Mesendoderm (in vitro differentiated cells): ENCODE data around the gene ABCC2.

Experiments used
- DNase-seq: peaks from one replicate; pipeline ENCODE4 v3.0.0; 2013
- H2AK5ac ChIP-seq: 2 replicates; pipeline ENCODE4 v1.6.1; 2013; ENCODE audit warnings: low read length, inconsistent platforms
- H2BK120ac ChIP-seq: 2 replicates; pipeline ENCODE4 v1.6.1; 2013; ENCODE audit warnings: low read depth, mild to moderate bottlenecking, low read length, moderate library complexity, mixed read lengths
- H2BK15ac ChIP-seq: replicated peaks from 2 replicates; pipeline ENCODE4 v1.6.1; 2013; ENCODE audit warnings: low read depth, mild to moderate bottlenecking, moderate library complexity
- H2BK5ac ChIP-seq: 2 replicates; pipeline ENCODE4 v1.6.1; 2013; ENCODE audit warnings: low read length, inconsistent platforms
- H3K18ac ChIP-seq: 2 replicates; pipeline ENCODE4 v1.6.1; 2013; ENCODE audit warnings: mild to moderate bottlenecking, low read length, mixed read lengths
- H3K23ac ChIP-seq: one replicate; pipeline ENCODE4 v1.6.1; 2013; ENCODE audit warnings: low read length
- H3K27ac ChIP-seq: 2 replicates; pipeline ENCODE4 v1.5.1; 2013; ENCODE audit warnings: low read depth, mild to moderate bottlenecking, inconsistent platforms, low read length, moderate library complexity
- H3K27me3 ChIP-seq: 2 replicates; pipeline ENCODE4 v1.6.1; 2013; ENCODE audit warnings: low read length, control low read depth, mild to moderate bottlenecking, inconsistent platforms; ENCODE audit not compliant: insufficient read depth, poor library complexity
- H3K36me3 ChIP-seq: 2 replicates; pipeline ENCODE4 v1.6.1; 2013; ENCODE audit warnings: low read length, inconsistent platforms; ENCODE audit not compliant: control insufficient read depth, insufficient read depth
- H3K4ac ChIP-seq: one replicate; pipeline ENCODE4 v1.6.1; 2013; ENCODE audit warnings: low read depth, mild to moderate bottlenecking, low read length, moderate library complexity
- H3K4me1 ChIP-seq: 2 replicates; pipeline ENCODE4 v1.6.1; 2013; ENCODE audit warnings: low read depth, low read length, inconsistent platforms; ENCODE audit not compliant: control insufficient read depth
- H3K4me2 ChIP-seq: 2 replicates; pipeline ENCODE4 v1.6.1; 2013; ENCODE audit warnings: low read length
- H3K4me3 ChIP-seq: 2 replicates; pipeline ENCODE4 v1.5.1; 2013; ENCODE audit warnings: mild to moderate bottlenecking, low read length
- H3K56ac ChIP-seq: one replicate; pipeline ENCODE4 v1.6.1; 2013; ENCODE audit warnings: low read length
- H3K79me1 ChIP-seq: 2 replicates; pipeline ENCODE4 v1.6.1; 2013; ENCODE audit warnings: low read length, inconsistent platforms
- H3K79me2 ChIP-seq: 2 replicates; pipeline ENCODE4 v1.6.1; 2013; ENCODE audit warnings: mild to moderate bottlenecking, low read length; ENCODE audit not compliant: control insufficient read depth, insufficient read depth
- H3K9ac ChIP-seq: 2 replicates; pipeline ENCODE4 v1.6.1; 2013; ENCODE audit warnings: low read length, inconsistent platforms
- H4K5ac ChIP-seq: one replicate; pipeline ENCODE4 v1.6.1; 2013; ENCODE audit warnings: low read length
- H4K8ac ChIP-seq: one replicate; pipeline ENCODE4 v1.6.1; 2013; ENCODE audit warnings: low read depth, mild to moderate bottlenecking, control low read depth, low read length, moderate library complexity
- WGBS: extraction: QIAGEN DNeasy Blood & Tissue Kit; methylation state at CpG from one replicate; pipeline ENCODE4 v1.1.7; 2013; ENCODE audit warnings: low lambda C conversion rate, missing lambda C conversion rate; ENCODE audit not compliant: insufficient coverage; ENCODE audit errors: extremely low coverage; 5-methylcytosine and 5-hydroxymethylcytosine counted together

Gene ABCC2

DNA sequence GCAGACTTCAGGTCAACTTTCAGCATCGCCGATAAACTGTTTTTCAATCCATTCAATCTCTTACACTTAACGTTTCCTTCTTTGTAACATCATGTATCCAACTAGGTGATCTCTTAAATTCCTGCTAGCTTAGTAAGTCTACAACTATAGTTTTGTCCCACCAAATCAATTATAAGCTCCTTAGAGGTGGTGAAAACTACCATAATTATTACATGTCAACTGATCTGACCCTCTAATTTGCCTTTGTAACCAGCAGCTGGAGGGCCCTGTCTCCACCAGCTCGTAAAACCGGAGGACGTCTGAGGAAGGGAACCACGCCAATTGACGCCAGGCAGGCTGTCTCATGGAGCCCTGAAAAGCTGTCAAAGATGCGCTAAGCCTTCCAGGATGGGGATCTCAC is 113.4 kb downstream of the ABCC2 start:
- H3K79me2 ChIP-seq, result no peaks in the 10 kb centered on the region
- no peak for DNase-seq
- no peak overlapping the region for H3K18ac ChIP-seq
- H3K79me1 ChIP-seq, result no peaks in the 10 kb centered on the region
- H3K4me1 ChIP-seq, result no peaks in the 10 kb centered on the region
- H3K27me3 ChIP-seq, result no peaks in the 10 kb centered on the region
- H2AK5ac ChIP-seq, result no peak overlapping the region
- no peak overlapping the region for H3K27ac ChIP-seq
- H2BK120ac ChIP-seq, result no peak overlapping the region
- no peak overlapping the region for H3K4me3 ChIP-seq
- H3K23ac ChIP-seq, result no peak overlapping the region
- H3K9ac ChIP-seq, result no peak overlapping the region
- no peak overlapping the region for H4K5ac ChIP-seq
- no peak overlapping the region for H3K56ac ChIP-seq
- H4K8ac ChIP-seq, result no peak overlapping the region
- H2BK5ac ChIP-seq, result no peak overlapping the region
- H3K36me3 ChIP-seq, result peaks cover 10% of the 10 kb centered on the region
- 100% methylated on average over 1 of the region's 9 CpGs for whole genome bisulfite sequencing
- no peak overlapping the region for H3K4ac ChIP-seq
- no peak overlapping the region for H2BK15ac ChIP-seq
- H3K4me2 ChIP-seq, result no peak overlapping the region
